HL-60/S4 (cell line): ENCODE measurements around the gene UBE3A.

ENCODE experiments used
- in situ Hi-C: fragments of 300-500 bp; cut with MboI; formaldehyde crosslinking; loops from 2 replicates; pipeline ENCODE4 v1.14.3; 2022; ENCODE audit warnings: low sequenced_read_pairs

Gene UBE3A

DNA sequence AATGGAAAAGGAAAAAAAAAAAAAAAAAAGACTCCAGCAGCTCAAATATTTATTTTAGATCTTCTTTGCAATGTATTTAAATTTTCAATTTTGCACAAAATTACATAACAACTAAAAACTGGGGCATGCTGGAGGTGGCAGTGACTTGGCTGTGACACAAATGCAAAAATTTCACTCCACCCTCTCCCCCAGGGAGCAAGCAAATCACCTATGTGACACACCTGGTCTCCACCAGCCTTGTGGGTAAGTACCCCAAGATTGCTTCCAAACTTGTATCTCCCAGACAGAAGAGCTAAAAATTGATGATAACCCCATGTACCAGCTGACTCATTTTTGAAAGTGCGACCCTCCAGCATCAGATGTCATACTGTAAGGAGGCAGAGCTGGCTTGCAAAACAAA, 32.0 kb downstream of the UBE3A start:
- in situ Hi-C loops, result no loop called here

DNA sequence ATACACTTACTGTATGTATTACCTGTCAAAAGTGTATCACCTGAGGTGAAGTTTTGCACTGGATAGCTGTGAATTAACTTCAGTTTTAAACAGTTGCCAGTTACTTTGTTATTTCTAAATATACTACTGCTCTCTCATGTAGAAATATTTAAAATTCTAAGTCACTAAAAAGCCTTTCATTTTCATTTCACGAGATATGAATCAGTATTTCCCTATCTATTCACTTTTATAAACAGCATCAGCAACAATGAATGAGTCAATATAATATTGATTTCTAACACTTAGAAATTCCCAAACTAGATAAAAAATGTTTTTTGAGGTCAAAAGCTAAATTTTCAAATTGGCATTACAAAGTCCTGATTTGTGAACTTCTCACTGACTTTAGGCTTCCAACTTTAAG, 32.6 kb downstream of the UBE3A start:
- in situ Hi-C loops, result no loop called here

DNA sequence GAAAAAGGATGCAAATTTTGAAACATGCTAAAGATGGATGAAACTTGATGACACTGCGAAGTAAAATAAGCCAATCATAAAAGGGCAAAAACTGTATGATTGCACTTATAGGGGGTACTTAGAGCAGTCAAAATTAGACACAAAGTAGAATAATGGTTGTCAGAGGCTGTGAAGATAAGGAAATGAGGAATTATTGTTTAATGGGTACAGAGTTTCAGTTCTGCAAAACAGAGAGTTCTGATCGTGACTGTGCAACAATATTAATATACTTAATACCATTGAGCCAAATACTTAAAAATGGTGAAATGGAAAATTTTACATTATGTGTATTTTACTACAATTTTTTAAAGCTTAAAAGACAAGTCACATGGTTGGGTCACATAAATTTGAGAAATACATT, 35.1 kb downstream of the UBE3A start:
- in situ Hi-C loops, result no loop called here

DNA sequence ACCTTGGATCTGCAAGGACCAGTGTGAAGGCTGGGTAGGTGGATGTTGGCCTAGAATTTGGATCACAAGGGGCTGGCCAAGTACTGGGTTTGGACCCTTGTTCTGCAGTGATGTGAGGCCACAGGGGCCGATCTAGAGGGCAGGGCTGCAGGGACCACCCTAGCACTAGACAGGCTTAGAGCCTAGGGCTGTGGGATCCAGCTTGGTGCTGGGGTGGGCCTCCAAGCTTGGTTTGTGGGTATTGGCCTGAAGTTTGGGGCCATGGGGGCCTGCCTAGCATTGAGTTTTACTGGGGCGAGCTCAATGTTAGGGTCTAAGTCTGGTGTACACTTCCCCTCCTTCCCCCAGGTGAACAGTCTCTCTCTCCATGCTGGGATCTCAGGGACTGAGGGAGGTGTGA, 36.5 kb downstream of the UBE3A start:
- in situ Hi-C loops, result no loop called here

DNA sequence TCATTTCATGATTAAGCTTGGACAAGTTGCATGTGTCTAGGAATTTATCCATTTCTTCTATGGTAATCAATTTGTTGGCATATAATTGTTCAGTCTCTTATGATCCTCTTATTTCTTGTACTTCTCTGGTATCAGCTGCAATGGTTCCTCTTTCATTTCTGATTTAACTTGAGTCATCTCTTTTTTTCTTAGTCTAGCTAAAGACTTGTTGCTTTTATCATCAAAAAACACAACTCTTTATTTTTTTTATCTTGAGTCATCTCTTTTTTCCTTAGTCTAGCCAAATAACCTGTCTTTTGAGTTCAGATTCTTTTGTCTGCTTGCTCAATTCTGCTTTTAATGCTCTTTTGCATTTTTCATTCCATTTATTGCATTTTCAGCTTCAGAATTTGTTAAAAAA, 37.3 kb downstream of the UBE3A start:
- in situ Hi-C loops, result no loop called here

DNA sequence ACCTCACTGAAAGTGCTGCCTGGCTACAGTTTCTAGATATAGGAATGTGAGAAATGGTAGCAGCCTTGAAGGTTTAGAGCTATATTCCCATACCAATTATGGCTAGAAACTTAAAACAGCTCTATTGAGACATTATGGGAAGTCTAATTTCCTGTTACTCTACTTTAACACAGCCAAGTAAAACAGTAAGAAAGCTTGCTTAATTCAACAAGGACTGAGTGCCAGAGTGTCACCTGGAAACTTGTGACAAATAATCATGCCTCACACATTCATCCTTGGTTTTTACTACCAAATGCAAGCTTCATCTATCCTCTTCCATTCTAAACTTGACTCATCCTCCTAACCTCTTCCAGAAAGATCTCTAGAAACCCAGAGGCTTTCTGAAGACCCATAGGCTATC, 41.7 kb downstream of the UBE3A start:
- in situ Hi-C loops, result no loop called here

DNA sequence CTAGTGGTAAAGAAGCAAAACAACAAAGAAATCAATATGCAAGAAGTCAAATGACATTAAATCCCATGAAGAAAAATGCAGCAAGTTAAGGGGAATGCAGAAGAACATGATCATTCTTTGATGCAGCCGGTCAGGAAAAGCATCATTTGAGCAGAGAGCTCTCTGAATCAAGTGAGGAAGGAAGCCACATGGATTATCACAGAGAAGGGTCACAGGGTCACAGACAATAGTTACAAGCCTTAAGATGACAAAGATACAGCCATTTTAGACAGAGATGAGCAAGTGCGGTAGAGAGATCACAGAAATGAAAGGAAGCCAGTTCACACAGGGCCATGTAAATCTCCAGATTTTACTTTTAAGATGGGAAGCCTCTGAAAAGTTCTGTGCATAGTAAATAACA, 43.9 kb downstream of the UBE3A start:
- in situ Hi-C loops, result no loop called here

DNA sequence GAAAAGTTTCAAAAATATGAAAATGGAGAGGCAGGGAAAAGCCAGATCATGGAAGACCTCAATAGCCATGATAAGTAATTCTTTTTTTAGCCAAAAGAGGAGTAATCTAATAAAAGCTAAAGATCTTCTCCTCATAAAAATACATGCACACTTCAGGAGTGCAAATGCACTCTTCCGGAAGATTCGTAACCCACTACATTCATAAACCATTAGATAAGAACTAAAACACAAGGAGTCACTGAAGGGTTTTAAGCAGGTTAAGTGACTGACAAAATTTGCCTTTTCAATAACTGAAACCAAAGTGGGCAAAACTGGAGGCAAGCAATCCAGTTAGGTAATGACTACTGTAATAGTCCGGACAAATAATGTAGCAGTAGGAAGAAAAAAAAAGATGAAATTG, 46.0 kb downstream of the UBE3A start:
- in situ Hi-C loops, result no loop called here

DNA sequence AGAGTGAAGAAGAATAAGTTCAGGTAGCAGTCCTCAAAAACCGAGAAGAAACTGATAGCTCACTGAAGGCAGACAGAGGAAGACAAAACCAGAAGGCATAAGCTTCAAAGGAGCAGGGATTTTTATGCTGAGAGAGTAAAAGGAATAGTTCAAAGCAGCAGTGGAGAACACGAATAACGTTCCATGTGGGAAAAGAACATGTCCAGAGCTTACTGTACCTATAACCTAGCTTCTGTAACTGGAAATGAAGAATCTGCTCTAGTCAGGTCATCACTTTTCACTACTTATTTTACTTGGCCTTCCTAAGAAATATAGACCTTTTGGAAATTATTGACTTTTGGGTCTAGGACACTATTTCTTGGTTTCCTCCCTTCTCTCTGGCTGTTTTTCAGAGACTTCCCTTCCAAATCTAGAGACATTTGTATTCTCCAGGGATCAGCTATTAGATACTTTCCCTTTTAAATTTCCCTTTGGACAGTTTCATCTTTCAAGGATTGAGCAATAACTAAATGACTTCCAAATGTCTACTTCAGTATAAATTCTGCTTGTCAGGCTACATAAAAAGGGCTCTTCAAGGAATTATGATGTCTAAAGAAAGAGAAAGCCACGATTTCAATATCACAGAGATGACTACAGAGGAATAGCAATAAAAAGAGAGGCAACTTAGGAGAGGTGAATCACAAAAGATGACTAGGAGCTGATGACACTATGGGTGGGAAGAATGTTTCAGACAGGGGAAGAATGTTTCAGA, 46.7 kb downstream of the UBE3A start:
- in situ Hi-C loops, result no loop called here

DNA sequence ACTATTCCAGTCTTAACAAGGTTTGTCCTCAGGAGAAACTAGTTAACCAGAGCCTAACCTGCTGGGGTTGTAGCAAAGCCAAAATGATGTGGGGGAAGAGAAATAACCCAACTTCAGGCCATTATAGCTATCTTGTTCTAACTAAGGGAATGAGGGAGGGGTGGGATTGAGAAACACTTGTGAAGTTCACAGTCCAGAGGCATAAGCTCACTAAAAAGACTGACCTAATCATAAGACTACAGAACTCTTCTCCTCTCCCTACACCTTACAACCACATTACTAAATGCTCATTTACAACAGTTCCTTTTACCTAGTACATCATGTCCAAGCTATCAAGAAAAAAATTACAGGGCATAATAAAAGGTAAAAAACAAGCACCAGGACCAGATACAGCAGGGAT, 52.8 kb downstream of the UBE3A start:
- in situ Hi-C loops, result no loop called here

DNA sequence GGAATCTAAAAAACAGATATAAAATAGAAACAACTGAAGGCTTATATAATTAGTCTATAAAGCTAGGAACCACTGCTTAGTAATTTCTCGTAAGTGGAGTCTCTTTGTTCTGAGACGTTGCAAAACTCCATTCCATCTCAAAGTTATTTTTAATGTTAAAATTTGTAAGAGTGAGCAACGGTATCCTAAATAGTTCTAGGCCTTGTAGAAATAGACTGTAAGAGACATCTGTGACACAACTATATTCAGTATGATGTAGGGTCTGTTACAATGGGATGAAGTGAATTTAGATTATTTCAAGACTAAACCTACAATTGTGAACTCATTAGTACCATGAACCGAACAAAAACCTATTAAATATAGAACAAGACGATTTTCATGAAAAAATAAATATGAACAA, 57.2 kb downstream of the UBE3A start:
- in situ Hi-C loops, result no loop called here

DNA sequence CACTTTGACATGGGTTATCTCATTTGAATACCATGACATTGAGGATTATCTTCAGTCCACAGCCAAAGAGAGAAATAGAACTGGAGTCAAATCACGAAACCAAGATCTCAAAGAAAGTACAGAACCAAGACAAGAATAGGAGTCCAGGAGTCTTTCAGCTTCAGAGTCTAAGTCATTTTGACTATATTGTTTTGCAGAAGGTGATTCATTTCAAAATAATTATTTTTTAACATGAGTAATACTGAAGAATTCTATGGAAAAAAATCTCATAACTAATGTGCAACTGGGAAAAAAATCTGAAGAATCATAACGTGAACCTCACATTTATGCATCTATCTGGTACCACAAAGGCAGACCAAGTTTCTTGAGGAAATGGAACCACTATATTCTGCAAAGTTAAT, 60.3 kb downstream of the UBE3A start:
- in situ Hi-C loops, result no loop called here

DNA sequence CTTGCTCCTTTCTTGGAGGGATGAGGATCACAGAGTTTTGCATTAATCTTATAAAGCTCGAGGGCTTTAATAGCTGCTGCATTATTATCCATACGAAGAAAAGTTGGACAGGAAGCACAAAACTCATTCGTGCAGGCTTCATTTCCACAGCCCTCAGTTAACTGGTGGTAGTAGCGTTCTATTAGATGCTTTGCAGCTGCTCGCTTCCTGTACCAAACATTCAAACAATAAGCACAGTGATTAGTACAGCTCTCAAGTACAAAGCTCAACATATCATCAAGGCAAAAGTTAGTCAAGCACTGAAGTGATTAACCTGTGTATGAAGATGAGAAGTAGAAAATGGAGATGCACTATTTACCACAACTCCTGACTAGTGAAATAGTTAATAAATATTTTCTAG, 63.3 kb downstream of the UBE3A start:
- in situ Hi-C loops, result no loop called here

DNA sequence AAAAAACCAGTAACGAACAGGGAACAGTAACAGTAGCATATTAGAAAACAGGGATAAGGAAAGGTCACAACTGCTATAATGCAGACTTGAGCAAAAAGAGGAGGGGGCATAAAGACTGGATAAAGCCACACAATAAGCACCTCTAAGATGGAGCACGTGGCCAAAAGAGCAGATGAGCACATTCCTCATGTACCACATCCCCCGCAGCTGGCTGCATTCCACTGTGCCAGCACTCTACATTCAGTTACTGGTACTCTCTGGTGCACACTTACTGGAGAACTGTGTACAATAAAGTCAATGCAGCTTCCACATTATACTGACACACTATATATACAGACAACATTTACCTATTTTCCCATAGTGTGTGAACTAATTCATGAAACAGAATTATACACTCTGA, 64.7 kb downstream of the UBE3A start:
- in situ Hi-C loops, result no loop called here

DNA sequence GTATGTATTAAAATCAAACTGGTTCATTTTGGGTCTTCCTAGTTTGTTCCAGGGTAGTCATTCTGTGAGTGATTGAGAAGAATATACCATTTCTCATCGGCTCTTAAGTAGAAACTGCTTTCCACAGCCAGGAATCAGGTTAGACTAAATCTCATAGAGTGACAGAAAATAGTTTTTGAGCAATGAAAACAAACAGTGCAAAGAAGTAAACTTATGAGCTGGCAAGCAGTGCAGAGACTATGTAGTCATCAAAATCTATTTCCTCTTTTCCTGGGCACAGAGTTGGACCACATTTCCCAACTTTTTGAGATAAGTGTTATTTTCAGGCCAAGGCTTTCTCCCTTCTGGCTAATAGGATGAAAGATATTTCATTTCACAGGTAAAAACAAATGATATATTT, 66.5 kb downstream of the UBE3A start:
- in situ Hi-C loops, result no loop called here

DNA sequence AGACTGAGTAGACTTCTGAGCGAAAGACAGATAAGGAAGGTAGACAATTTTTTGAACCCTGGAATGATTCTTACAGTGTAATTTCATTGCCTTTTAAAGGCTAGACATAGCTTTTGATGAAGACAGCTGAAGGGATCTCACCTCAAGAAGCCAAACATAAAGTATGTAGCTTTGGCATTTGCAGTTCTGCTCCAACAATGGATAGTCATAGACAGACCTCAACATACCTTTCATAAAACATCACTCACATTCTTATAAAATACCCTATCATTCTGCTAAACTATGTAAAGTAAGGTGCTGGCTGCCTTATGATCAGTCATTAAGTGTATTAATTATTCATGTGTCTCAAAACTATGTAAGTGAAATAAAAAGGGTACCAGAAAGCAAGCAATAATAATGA, 70.0 kb downstream of the UBE3A start:
- in situ Hi-C loops, result no loop called here

DNA sequence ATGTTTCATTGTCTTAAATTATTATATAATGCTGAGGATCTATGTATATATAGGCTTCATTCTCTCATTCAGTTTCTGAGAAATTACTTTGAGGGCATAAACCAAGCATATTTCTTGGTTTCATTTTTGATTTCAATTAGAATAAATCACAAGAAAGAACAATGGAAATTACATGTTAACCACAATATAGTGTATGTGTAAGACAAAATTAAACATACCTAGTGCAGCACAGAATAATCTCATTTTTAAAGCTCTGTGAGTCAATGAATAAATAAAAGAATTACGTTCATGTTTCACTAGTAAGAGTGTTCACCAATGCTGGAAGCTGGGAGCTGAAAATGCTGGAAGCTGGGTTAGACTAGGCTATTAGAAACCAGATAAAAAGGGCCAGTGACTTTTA, 72.8 kb downstream of the UBE3A start:
- in situ Hi-C loops, result no loop called here

DNA sequence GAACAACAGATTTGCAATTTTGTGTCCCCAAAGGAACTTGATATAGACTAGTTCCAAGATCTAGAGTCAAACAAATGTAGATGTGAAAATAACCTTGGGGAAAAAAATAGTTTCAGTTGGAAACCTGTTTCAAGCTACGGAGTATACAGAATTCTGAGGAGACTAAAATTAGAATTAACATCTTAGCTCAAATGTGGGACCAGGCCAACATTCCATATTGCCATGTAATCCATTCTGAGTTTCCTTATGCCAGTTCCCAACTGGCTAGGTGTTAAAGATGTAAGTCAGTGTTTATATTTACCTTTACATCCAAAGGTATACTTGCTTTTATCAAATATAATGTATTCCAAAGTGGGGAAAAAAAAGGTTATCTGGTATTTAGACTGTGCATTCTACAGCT, 76.3 kb downstream of the UBE3A start:
- in situ Hi-C loops, result no loop called here

DNA sequence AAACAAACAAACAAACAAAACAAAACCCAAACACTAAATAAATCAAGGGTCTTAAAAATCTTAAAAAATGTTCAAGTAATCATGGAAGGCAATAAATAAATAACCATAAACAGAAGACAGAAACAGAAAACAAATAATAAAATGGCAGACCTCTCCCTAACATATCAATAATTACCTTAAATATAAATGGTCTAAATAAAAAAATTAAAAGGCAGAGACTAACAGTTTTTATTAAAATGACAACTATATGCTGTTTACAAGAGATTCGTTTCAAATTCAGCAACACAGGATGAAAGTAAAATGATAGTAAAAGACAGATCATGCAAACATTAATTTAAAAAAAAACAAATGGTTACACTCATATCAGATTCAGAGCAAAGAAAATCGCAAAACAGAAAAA, 91.1 kb downstream of the UBE3A start:
- in situ Hi-C loops, result no loop called here

DNA sequence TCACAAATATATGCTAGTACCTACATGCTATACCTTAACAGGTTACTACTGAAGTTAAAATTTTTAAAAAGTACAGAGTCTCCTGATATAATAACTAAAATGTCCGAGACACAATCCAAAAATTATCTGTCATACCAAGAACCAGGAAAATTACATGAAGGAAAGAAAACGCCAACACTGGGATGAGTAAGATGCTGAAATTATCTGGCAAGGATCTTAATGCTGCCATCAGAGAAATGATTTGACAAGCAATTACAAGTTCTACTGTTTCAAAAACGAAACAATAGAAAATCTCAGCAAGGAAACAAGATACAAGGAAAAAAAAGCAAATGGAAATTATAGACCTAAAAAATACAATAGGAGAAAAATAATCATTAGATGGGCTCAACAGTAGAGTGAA, 92.5 kb downstream of the UBE3A start:
- in situ Hi-C loops, result no loop called here

DNA sequence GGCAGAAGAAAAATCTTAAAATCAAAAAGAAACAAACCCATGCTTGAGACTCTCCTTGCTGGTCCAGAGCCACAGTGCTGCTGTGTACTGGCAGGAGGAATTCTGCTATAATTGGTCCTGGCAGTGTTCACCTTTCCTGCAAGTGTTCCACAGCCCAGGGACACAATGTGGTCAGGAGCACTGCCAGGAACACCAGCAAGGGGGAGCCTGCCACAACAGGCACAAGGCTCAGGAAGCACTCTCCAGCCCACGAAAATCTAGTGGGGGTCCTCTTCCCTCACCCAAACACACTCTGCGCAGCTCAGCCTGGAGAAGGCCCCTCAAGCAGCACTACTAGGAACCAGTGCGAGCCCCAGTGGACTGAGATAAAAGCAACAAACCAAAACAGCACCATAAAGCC, 92.9 kb downstream of the UBE3A start:
- in situ Hi-C loops, result no loop called here

DNA sequence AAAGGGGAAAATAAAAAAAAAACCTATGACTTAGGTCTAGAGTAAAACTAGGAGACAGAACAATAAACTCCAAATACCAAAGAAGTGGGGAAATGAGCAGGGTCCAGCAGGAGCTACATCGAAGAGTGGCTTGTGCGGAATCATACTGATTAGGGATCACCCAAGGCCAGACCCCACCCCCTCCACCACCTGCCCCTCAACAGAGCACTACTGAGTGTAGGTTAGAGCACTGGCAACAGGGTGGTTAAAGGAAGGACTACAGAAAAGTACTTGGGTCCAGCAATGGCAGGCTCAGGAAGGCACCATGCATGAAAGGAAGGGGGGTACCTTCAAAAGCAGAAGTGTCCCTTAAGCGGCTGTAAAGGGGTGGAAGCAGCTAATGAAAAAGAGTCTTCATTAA, 96.2 kb downstream of the UBE3A start:
- in situ Hi-C loops, result no loop called here

DNA sequence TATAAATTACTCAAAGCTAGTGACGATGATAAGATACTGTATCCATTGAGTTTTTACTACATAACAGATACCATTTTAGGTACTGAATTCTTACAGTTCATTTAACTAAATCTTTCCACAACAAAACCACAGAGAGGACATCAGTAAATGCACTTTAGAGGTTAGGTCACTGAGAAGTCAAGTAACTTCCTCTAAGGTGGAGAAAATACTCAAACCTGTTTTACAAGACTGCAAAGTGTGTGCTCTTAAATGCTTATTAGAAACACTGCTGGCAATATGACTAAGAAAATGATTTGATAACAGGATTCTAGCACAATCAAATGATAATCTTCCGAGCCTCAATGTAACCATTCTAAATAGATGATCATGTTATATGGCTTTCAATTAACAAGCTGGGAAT, 99.4 kb downstream of the UBE3A start:
- in situ Hi-C loops, result no loop called here
